ENCODE measurements around the gene PTPA.
"Not testable (repeated sequence)": the region's sequence is repeated elsewhere in the genome, so short reads cannot be mapped to it uniquely, and the experiment has no call there.

PTPA gene

GRCh38 chr9:129109952-129110739 lies 1.1 kb upstream of the PTPA start:
- DNase-seq, result peak; percentile 57

- peak; percentile 61 for DNase-seq
Measured at GRCh38 chr9:129111528-129112151, 425 bp downstream of the PTPA start.

GRCh38 chr9:129112526-129112925 lies 1.3 kb downstream of the PTPA start:
- DNase-seq, result not testable (repeated sequence)

GRCh38 chr9:129113645-129114304 lies 2.6 kb downstream of the PTPA start:
- no peak for DNase-seq

GRCh38 chr9:129118799-129119198 lies 7.6 kb downstream of the PTPA start:
- DNase-seq, result no peak

- DNase-seq, result no peak
Measured at GRCh38 chr9:129121483-129121882, 10.3 kb downstream of the PTPA start.

GRCh38 chr9:129122133-129122532 lies 10.9 kb downstream of the PTPA start:
- DNase-seq, result no peak

GRCh38 chr9:129122976-129123375 lies 11.8 kb downstream of the PTPA start:
- DNase-seq, result not testable (repeated sequence)

GRCh38 chr9:129124506-129125069 lies 13.4 kb downstream of the PTPA start:
- no peak for DNase-seq

GRCh38 chr9:129125478-129125877 lies 14.3 kb downstream of the PTPA start:
- DNase-seq, result no peak

GRCh38 chr9:129126749-129127618 lies 15.8 kb downstream of the PTPA start:
- DNase-seq, result no peak

- no peak for DNase-seq
Measured at GRCh38 chr9:129128689-129129088, 17.5 kb downstream of the PTPA start.

- DNase-seq, result not testable (repeated sequence)
Measured at GRCh38 chr9:129130271-129130670, 19.1 kb downstream of the PTPA start.

- DNase-seq, result no peak
Measured at GRCh38 chr9:129130791-129131190, 19.6 kb downstream of the PTPA start.

- peak; percentile 85 for DNase-seq
Measured at GRCh38 chr9:129131300-129132145, 20.3 kb downstream of the PTPA start.

- DNase-seq, result no peak
Measured at GRCh38 chr9:129133082-129133481, 21.9 kb downstream of the PTPA start.

- DNase-seq, result no peak
Measured at GRCh38 chr9:129135476-129135875, 24.3 kb downstream of the PTPA start.

- no peak for DNase-seq
Measured at GRCh38 chr9:129136446-129137035, 25.3 kb downstream of the PTPA start.

GRCh38 chr9:129137292-129138143 lies 26.3 kb downstream of the PTPA start:
- no peak for DNase-seq

GRCh38 chr9:129138144-129138462 lies 26.9 kb downstream of the PTPA start:
- no peak for DNase-seq
